A549 treated with ZK216348 at 1 μM for 4 hours (cell line): ENCODE data around the gene ENGASE. TPM values are rescaled to one million over a fixed set of nuclear protein-coding genes. Genes with fewer than 3 reads are reported as not detected.

Experiments
- total RNA-seq: library from RNA; stranded (reverse); fragments of 200-300 nt; extraction: Qiagen RNA extraction; gene quantifications from 5 replicates; pipeline ENCODE4 v1.2.3, GENCODE V29; 2022; ENCODE audit warnings: low read depth

Gene ENGASE
- total RNA-seq = 9.4 to 27.2 TPM (median 20.5 TPM) in 5 replicates

GRCh38 chr17:79074649-79075445 is at the start of gene ENGASE:
Gene ENGASE (plus strand): TSS chr17:79074824. CDS start chr17:79074945, 121 bp downstream.

Other genes with a start within 250 kb of the ENGASE start
- gene USP36, start 234.0 kb upstream of the ENGASE start, total RNA-seq = 48.1 to 60.8 TPM (median 55.9 TPM) in 5 replicates
- gene CEP295NL, start 171.6 kb upstream of the ENGASE start, total RNA-seq = 0.21 to 0.64 TPM (median 0.64 TPM) in 5 replicates
- 171 to 247 TPM (median 222 TPM) in 5 replicates for gene TIMP2, start 149.4 kb upstream of the ENGASE start, total RNA-seq
- 66.0 to 83.9 TPM (median 74.0 TPM) in 5 replicates for gene LGALS3BP, start 94.9 kb upstream of the ENGASE start, total RNA-seq
- gene CANT1, start 65.1 kb upstream of the ENGASE start, total RNA-seq = 53.9 to 90.2 TPM (median 85.8 TPM) in 5 replicates
- gene C1QTNF1, start 50.7 kb upstream of the ENGASE start, total RNA-seq = 33.2 to 51.5 TPM (median 41.0 TPM) in 5 replicates